Astrocyte (in vitro differentiated cells and primary cell): ENCODE results near the gene CTTNBP2. TPM values are rescaled to one million over a fixed set of nuclear protein-coding genes. Genes with fewer than 3 reads are reported as not detected.

Source experiments
- DNase-seq: peaks from one replicate; pipeline ENCODE4 v3.0.0-alpha.2; 2010; ENCODE audit warnings: low read depth
- FAIRE-seq: peaks from 2 replicates; lab custom pipeline; 2011; peaks lifted over from hg19 to GRCh38; lab: Jason Lieb, UNC
- H2AFZ ChIP-seq: 2 replicates; pipeline ENCODE4 v1.6.0; 2012; ENCODE audit warnings: low read depth, low read length, inconsistent platforms
- H3K27ac ChIP-seq: 2 replicates; pipeline ENCODE4 v1.5.1; 2011; ENCODE audit warnings: low read depth, low read length, inconsistent platforms
- H3K27me3 ChIP-seq: 2 replicates; pipeline ENCODE4 v1.6.0; 2011; ENCODE audit warnings: low read length, inconsistent platforms; ENCODE audit not compliant: insufficient read depth
- H3K36me3 ChIP-seq: 2 replicates; pipeline ENCODE4 v1.5.1; 2011; ENCODE audit warnings: low read length, inconsistent platforms; ENCODE audit not compliant: insufficient read depth
- H3K4me1 ChIP-seq: 2 replicates; pipeline ENCODE4 v1.5.1; 2011; ENCODE audit warnings: low read length, inconsistent platforms; ENCODE audit not compliant: insufficient read depth
- H3K4me2 ChIP-seq: 2 replicates; pipeline ENCODE4 v1.6.0; 2012; ENCODE audit warnings: low read length, inconsistent platforms
- H3K4me3 ChIP-seq: 2 replicates; pipeline ENCODE4 v1.5.1; 2011; ENCODE audit warnings: low read depth, mild to moderate bottlenecking, low read length, inconsistent platforms; ENCODE audit not compliant: insufficient read depth
- H3K79me2 ChIP-seq: 2 replicates; pipeline ENCODE4 v1.6.0; 2012; ENCODE audit warnings: mild to moderate bottlenecking, low read length, inconsistent platforms; ENCODE audit not compliant: insufficient read depth
- H3K9ac ChIP-seq: 2 replicates; pipeline ENCODE4 v1.6.0; 2012; ENCODE audit warnings: mild to moderate bottlenecking, low read length, inconsistent platforms
- H3K9me3 ChIP-seq: 2 replicates; pipeline ENCODE4 v1.5.1; 2012; ENCODE audit warnings: low read depth, mild to moderate bottlenecking, low read length, inconsistent platforms; ENCODE audit not compliant: insufficient read depth
- H4K20me1 ChIP-seq: 2 replicates; pipeline ENCODE4 v1.6.0; 2012; ENCODE audit warnings: low read length, inconsistent platforms; ENCODE audit not compliant: insufficient read depth
- H3K27ac Mint-ChIP-seq: one replicate; pipeline ENCODE4 v1.8.0; 2021; ENCODE audit warnings: mild to moderate bottlenecking, mixed read lengths; ENCODE audit not compliant: unreplicated experiment
- H3K27me3 Mint-ChIP-seq: one replicate; pipeline ENCODE4 v1.8.0; 2021; ENCODE audit warnings: low read depth, mixed read lengths; ENCODE audit not compliant: unreplicated experiment
- H3K36me3 Mint-ChIP-seq: one replicate; pipeline ENCODE4 v1.8.0; 2021; ENCODE audit warnings: low read depth, mixed read lengths; ENCODE audit not compliant: unreplicated experiment
- H3K4me1 Mint-ChIP-seq: one replicate; pipeline ENCODE4 v1.8.0; 2021; ENCODE audit warnings: low read depth, mixed read lengths; ENCODE audit not compliant: unreplicated experiment
- H3K4me3 Mint-ChIP-seq: one replicate; pipeline ENCODE4 v1.8.0; 2021; ENCODE audit warnings: mild to moderate bottlenecking, moderate library complexity, mixed read lengths; ENCODE audit not compliant: unreplicated experiment
- H3K9me3 Mint-ChIP-seq: one replicate; pipeline ENCODE4 v1.8.0; 2021; ENCODE audit warnings: mild to moderate bottlenecking, mixed read lengths; ENCODE audit not compliant: unreplicated experiment
- CTCF ChIP-seq: IDR thresholded peaks from 2 replicates; pipeline ENCODE4 v1.5.1; 2011; ENCODE audit warnings: low read depth, mild to moderate bottlenecking, inconsistent platforms, low read length, moderate library complexity; ENCODE audit not compliant: insufficient read depth
- EZH2 ChIP-seq: IDR thresholded peaks from 2 replicates; pipeline ENCODE4 v1.6.1; 2012; ENCODE audit warnings: mild to moderate bottlenecking, low read length, inconsistent platforms; ENCODE audit not compliant: insufficient read depth
- total RNA-seq: library from RNA; stranded (reverse); gene quantifications from 2 replicates; pipeline ENCODE4 v1.2.1, GENCODE V29; 2021

The CTTNBP2 gene
- total RNA-seq, 1 donor from 2014 or later, result 4.9 TPM

- Histone ChIP-seq H2AFZ (no peak overlapping the region), H3K4me3 (no peak overlapping the region), H3K79me2 (no peaks in the 10 kb centered on the region), H3K36me3 (no peaks in the 10 kb centered on the region), H4K20me1 (no peaks in the 10 kb centered on the region), H3K27me3 (no peaks in the 10 kb centered on the region), H3K4me2 (no peak overlapping the region), H3K9ac (no peak overlapping the region), H3K4me1 (peaks cover 2% of the 10 kb centered on the region), H3K27ac (no peak overlapping the region), H3K9me3 (no peaks in the 10 kb centered on the region)
- Mint-ChIP-seq H3K4me1 (peaks cover 5% of the 10 kb centered on the region), H3K4me3 (no peak overlapping the region), H3K27me3 (no peaks in the 10 kb centered on the region), H3K36me3 (no peaks in the 10 kb centered on the region), H3K27ac (no peak overlapping the region), H3K9me3 (no peaks in the 10 kb centered on the region)
- FAIRE-seq (no peak), DNase-seq (no peak)
- TF ChIP-seq CTCF (no peak), EZH2 (no peak)
Measured at GRCh38 chr7:117775801-117776200, 97.4 kb downstream of the CTTNBP2 start.

GRCh38 chr7:117774943-117775342 lies 98.3 kb downstream of the CTTNBP2 start:
- Histone ChIP-seq H3K4me2 (no peak overlapping the region), H3K9me3 (no peaks in the 10 kb centered on the region), H3K27me3 (no peaks in the 10 kb centered on the region), H3K36me3 (no peaks in the 10 kb centered on the region), H2AFZ (no peak overlapping the region), H3K27ac (no peak overlapping the region), H3K4me1 (no peaks in the 10 kb centered on the region), H3K79me2 (no peaks in the 10 kb centered on the region), H4K20me1 (no peaks in the 10 kb centered on the region), H3K4me3 (no peak overlapping the region), H3K9ac (no peak overlapping the region)
- Mint-ChIP-seq H3K4me1 (peaks cover 3% of the 10 kb centered on the region), H3K9me3 (no peaks in the 10 kb centered on the region), H3K36me3 (no peaks in the 10 kb centered on the region), H3K27ac (no peak overlapping the region), H3K4me3 (no peak overlapping the region), H3K27me3 (no peaks in the 10 kb centered on the region)
- no peak for DNase-seq
- TF ChIP-seq CTCF (no peak), EZH2 (no peak)
- no peak for FAIRE-seq

- DNase-seq, result no peak
- no peak overlapping the region for H3K9ac ChIP-seq
- Mint-ChIP-seq H3K9me3 (no peaks in the 10 kb centered on the region), H3K36me3 (no peaks in the 10 kb centered on the region), H3K4me1 (peaks cover under 1% of the 10 kb centered on the region), H3K27ac (no peak overlapping the region), H3K4me3 (no peak overlapping the region), H3K27me3 (no peaks in the 10 kb centered on the region)
- no peaks in the 10 kb centered on the region for H3K27me3 ChIP-seq
- no peaks in the 10 kb centered on the region for H3K4me1 ChIP-seq
- H3K9me3 ChIP-seq, result no peaks in the 10 kb centered on the region
- no peak for FAIRE-seq
- H3K79me2 ChIP-seq, result no peaks in the 10 kb centered on the region
- H3K4me3 ChIP-seq, result no peak overlapping the region
- no peaks in the 10 kb centered on the region for H3K36me3 ChIP-seq
- no peak overlapping the region for H3K4me2 ChIP-seq
- no peaks in the 10 kb centered on the region for H4K20me1 ChIP-seq
- no peak overlapping the region for H2AFZ ChIP-seq
- no peak for TF ChIP-seq CTCF
- H3K27ac ChIP-seq, result no peak overlapping the region
Measured at GRCh38 chr7:117772421-117772820, 100.8 kb downstream of the CTTNBP2 start.
